Upper lobe of right lung (tissue), 1 donor: ENCODE results near the gene POLR3C. TPM values are rescaled to one million over a fixed set of nuclear protein-coding genes. Genes with fewer than 3 reads are reported as not detected.

ENCODE experiments used
- ATAC-seq: fragments of 200-7000 bp; cut with Tn5 transposase; one replicate; pipeline ENCODE4 v1.9.1; 2020; ENCODE audit warnings: mild to moderate bottlenecking, moderate library complexity
- DNase-seq: peaks from one replicate; pipeline ENCODE4 v3.0.0-alpha.2; 2020
- H3K27ac ChIP-seq: fragments of 200-600 bp; one replicate; pipeline ENCODE4 v1.8.0; 2022
- H3K27me3 ChIP-seq: fragments of 200-600 bp; one replicate; pipeline ENCODE4 v1.8.0; 2022; ENCODE audit warnings: mild to moderate bottlenecking
- H3K36me3 ChIP-seq: fragments of 200-600 bp; one replicate; pipeline ENCODE4 v1.8.0; 2022
- H3K4me1 ChIP-seq: fragments of 200-600 bp; one replicate; pipeline ENCODE4 v1.8.0; 2022
- H3K4me3 ChIP-seq: fragments of 200-600 bp; one replicate; pipeline ENCODE4 v1.8.0; 2022; ENCODE audit warnings: mild to moderate bottlenecking
- H3K9me3 ChIP-seq: fragments of 200-600 bp; one replicate; pipeline ENCODE4 v1.8.0; 2022
- CTCF ChIP-seq: fragments of 200-600 bp; IDR thresholded peaks from one replicate; pipeline ENCODE4 v1.8.0; 2022; ENCODE audit warnings: antibody characterized with exemption
- intact Hi-C: fragments of 100-400 bp; cut with DNase I; formaldehyde crosslinking; loops from one replicate; pipeline ENCODE4 v1.11.0; 2022
- total RNA-seq: library from RNA; stranded (reverse); fragmentation: NEBNext Ultra II Directional; extraction: Animal tissue kit (Norgen Biotek cat#: 25700); gene quantifications from one replicate; pipeline ENCODE4 v1.2.1, GENCODE V29; 2021
- donor health status: DM: no; HTN: yes; CAD: no; lungs with severe emphysema.

Gene POLR3C
- total RNA-seq, 1 donor from 2014 or later, result 29.1 TPM

GRCh38 chr1:145868232-145868631 lies 44.2 kb downstream of the POLR3C start:
- no peak for ATAC-seq
- no peak for TF ChIP-seq CTCF
- intact Hi-C loops, result no loop called here

DNA sequence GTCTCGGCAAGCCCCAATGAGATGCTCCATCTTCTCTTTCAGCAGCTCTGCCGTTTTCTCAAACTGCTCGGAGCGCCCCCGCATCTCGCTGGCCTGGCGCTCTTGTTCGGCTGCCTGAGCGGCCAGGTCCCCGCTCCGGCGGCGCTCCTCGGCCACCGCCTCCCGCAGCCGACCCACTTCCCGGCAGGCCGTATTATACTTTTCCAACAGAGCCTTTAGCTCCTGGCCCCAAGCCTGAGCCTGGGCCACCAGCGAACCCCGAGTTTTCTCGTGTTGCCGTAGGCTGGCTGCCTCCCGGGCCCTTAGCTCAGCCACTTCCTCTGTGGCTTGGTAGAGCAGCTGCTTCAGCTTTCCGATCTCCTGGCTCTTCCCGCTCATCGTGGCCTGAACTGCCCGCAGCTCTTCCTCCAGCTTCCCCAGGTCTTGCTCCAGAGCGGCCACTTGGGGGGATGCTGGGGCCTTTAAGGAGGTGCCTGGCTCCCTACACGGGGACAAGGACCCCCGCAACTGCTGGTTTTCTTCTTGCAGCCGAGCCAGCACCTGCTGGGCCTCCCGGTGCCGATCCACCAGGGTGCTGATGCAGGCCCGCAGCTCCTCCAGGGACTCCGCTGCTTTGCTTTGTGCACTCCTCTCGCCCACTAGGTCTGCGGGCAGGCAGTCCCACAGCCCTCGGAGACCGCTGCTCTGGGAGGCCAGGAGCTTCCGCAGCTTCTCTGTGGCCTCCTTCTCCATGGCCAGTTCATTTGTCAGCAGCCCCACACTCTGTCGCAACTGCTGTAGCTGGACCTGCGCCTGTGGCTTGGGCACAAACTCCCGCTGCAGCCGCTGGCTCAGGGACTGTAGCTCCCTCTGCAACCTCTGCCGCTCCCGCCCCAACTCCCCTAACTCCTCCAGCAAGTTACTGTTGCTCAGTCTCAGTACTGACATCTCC lies 48.3 kb downstream of the POLR3C start:
- Histone ChIP-seq H3K9me3 (no peaks in the 10 kb centered on the region), H3K4me3 (peak overlapping the region; percentile 42), H3K27me3 (no peaks in the 10 kb centered on the region), H3K36me3 (no peaks in the 10 kb centered on the region), H3K4me1 (peaks cover 8% of the 10 kb centered on the region), H3K27ac (peak overlapping the region; percentile 20)
- ATAC-seq, result peak; percentile 80
- TF ChIP-seq CTCF, result no peak
- peak; percentile 74 for DNase-seq
- intact Hi-C loops, result no loop called here

More at GRCh38 chr1:145868232-145868631, 44.2 kb downstream of the POLR3C start:
- H3K4me1 ChIP-seq, result peaks cover 8% of the 10 kb centered on the region
- no peaks in the 10 kb centered on the region for H3K27me3 ChIP-seq
- no peak for DNase-seq
- H3K27ac ChIP-seq, result no peak overlapping the region
- no peaks in the 10 kb centered on the region for H3K36me3 ChIP-seq
- no peaks in the 10 kb centered on the region for H3K9me3 ChIP-seq
- H3K4me3 ChIP-seq, result no peak overlapping the region

DNA sequence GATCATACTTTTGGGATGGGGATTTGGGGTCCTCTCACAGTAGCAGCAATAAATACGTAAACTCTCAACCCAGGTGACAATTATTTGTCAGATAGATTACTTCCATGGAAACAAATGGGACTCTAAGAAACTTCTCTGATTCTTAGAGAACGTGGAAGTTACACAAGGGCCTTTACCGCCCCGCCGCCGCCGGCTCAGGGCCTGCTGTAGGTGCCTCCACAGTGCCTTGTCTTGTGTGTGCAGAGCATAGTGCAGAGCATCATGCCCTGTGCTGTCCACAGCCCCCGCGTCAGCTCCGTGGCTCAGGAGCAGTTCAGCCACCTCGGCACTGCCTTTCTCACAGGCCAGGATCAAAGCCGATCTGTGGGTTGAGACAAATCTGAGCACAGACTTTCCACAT lies 50.6 kb downstream of the POLR3C start:
- intact Hi-C loops, result no loop called here
- Histone ChIP-seq H3K4me3 (no peak overlapping the region), H3K36me3 (no peaks in the 10 kb centered on the region), H3K27ac (no peak overlapping the region), H3K4me1 (peaks cover 8% of the 10 kb centered on the region), H3K27me3 (no peaks in the 10 kb centered on the region), H3K9me3 (no peaks in the 10 kb centered on the region)
- ATAC-seq, result no peak
- DNase-seq, result no peak
- no peak for TF ChIP-seq CTCF

DNA sequence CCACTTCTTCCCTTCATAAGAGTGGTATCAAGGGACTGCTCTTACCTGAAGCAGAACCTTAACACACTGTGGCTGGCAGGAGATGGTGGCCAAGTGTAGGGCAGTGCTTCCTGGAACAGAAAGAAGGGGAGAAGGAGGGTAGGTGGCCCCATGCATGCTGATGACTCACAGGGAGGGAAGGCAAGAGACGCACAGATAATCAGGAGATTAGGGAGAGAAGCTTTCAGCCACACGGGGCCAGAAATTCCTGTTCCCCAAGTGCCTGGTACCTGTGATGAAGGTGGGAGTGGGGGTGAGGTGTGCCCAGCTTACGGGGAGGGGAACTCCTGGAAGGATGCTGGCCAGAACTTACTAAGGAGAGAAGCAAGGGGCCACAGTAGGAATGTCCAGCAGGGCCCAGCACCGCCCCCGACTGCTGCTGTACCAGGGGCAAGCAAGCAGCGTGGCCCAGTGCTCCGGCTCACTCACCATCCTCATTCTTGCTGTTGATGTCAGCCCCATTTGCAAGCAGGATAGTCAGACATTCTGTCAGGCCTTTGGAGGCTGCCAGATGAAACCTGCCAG lies 54.0 kb downstream of the POLR3C start:
- no peak overlapping the region for H3K4me3 ChIP-seq
- H3K4me1 ChIP-seq, result peaks cover under 1% of the 10 kb centered on the region
- peak; percentile 7 for ATAC-seq
- no peak for TF ChIP-seq CTCF
- intact Hi-C loops, result no loop called here
- H3K9me3 ChIP-seq, result no peaks in the 10 kb centered on the region
- DNase-seq, result no peak
- H3K27ac ChIP-seq, result no peak overlapping the region
- H3K36me3 ChIP-seq, result no peaks in the 10 kb centered on the region
- H3K27me3 ChIP-seq, result no peaks in the 10 kb centered on the region

GRCh38 chr1:145878724-145879123 lies 54.7 kb downstream of the POLR3C start:
- DNase-seq (no peak), ATAC-seq (no peak)
- Histone ChIP-seq H3K27me3 (no peaks in the 10 kb centered on the region), H3K36me3 (no peaks in the 10 kb centered on the region), H3K4me3 (no peak overlapping the region), H3K27ac (no peak overlapping the region), H3K4me1 (no peaks in the 10 kb centered on the region), H3K9me3 (no peaks in the 10 kb centered on the region)
- intact Hi-C loops, result no loop called here
- TF ChIP-seq CTCF, result no peak
